ENCODE measurements around the gene UVRAG. TPM values are rescaled to one million over a fixed set of nuclear protein-coding genes. Genes with fewer than 3 reads are reported as not detected.

UVRAG gene
- total RNA-seq, 1 donor = 16.2 TPM

DNA sequence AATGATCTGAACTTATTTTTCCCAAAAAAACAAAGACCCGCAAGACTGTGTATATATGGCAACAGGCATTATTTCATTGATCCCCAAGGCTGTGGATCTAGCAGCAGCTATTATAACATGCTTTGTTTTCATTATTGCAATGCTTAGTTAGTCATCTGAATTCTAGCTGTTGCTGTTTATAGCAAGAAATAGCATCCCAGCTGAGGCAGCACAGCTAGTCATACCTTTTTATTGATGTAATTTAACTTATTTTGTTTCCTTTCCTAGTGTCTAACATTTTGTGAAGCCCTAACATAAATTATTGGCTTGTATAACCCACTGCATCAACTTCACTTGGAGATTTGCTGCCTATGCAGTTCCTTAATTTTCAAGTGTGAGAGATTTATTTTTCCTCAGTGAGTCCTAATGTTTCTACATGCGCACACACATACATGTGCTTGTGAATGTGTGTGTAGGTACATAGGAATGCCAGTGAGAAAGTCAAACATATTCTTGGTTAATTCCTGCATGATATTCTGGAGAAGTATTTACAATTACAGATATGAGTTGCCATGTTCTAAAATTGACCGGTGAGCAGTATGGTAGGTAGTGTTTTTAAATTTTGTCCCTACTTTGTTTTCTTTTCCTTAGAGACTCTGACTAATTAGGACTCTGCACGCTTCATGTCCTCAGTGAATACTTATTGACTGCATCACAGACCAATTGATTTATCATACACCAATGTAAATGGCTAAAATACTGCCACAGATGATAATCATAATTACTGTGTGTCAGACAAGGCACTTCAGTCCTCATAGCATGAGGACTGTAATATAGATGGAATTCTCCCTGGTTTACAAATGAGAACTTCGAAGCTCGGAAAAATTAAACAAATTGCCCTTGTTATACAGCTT, 272.0 kb downstream of the UVRAG start:
- DNase-seq (ENCODE audit: low read depth in 2 of 3, low spot score in 2 of 3) = no peak

DNA sequence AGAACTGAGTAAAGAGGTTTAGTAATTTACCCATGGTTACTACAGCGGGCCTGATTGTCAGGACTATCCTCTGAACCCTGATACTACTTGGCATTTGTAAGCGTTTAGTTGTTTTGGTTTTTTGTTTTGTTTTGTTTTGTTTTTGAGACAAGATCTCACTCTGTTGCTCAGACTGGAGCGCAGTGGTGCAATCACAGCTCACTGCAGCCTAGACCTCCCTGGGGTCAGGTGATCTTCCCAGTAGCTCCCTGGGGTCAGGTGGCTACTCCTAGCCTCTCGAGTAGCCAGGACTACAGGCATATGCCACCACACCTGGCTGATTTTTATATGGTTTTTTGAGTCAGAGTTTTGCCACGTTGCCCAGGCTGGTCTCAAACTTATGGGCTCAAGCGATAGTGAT, 272.7 kb downstream of the UVRAG start:
- no peak for DNase-seq (ENCODE audit: low read depth in 2 of 3, low spot score in 2 of 3)

DNA sequence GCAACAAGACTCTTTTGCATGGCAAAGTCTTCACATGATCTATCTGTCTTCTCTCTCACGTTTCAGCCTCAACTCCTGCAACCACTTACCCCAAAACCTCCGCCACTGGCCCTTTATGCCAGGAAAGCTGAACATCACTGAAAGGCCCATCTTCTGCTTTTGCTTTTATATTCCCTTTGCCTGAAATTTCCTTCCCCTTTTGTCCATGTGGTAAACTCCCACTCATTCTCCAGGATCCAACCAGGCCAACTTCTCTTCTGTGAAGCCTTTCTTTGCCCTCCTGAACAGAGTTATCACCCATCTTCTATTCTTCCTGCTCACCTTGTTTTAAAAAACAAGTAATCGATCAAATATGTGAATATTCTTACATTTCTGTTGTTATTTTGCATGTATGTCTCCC, 273.5 kb downstream of the UVRAG start:
- no peak for DNase-seq (ENCODE audit: low read depth in 2 of 3, low spot score in 2 of 3)

DNA sequence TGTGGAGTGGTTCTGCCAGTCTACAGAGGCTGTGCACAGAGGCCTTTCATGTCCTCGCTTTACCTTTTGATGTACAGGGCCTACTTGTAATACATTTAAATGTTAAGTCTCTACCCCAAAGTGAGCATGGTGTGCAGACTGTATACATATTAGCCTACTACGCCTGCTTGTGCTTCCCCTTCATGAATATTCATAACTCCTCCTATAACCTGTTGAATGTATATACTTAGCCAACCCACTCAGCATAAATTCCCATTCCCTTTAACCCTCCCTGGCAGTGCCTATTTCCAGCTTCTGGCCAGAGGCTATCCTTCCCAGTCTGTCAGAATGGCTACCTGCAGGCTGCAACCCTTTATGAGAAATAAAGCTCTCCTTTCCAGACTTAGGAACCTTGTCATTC, 275.2 kb downstream of the UVRAG start:
- DNase-seq (ENCODE audit: low read depth in 2 of 3, low spot score in 2 of 3) = no peak

DNA sequence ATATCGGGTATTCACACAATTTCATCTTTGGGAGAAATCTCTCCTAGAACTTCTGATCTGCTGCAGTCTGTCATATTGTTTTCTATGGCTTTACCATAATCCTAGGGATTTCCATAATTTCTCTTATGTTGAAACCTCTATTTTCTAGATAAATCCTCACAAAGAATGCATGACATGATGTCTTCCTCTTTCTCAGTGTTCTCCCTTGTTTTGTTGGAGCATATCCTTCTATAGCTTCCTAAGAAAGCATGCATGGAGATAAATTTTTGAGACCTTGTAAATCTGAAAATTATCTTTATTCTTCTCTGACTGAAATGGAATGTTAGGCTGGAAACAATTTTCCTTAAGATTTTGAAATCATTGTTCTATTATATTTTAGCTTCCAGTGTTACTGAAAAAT, 275.8 kb downstream of the UVRAG start:
- DNase-seq (ENCODE audit: low read depth in 2 of 3, low spot score in 2 of 3) = no peak

DNA sequence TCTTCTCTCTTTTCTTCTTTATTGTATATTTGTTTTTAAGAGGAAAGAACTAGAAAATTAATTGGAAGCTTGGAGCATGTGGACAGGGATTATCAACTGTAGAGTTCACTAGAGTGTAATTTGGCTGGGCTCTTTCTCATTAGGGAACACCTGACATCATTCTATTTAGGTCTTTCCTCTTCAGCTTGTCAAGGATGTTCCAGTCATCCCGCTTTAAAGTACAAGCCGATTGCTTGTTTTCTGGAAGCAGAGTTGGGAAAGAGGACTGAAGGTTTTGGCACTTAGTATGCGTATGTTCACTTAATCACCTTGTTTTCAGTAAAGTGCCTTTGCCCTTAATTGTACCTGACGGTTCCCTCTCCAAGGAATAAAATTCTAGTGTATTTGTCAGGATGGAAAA, 279.7 kb downstream of the UVRAG start:
- no peak for DNase-seq (ENCODE audit: low read depth in 2 of 3, low spot score in 2 of 3)

DNA sequence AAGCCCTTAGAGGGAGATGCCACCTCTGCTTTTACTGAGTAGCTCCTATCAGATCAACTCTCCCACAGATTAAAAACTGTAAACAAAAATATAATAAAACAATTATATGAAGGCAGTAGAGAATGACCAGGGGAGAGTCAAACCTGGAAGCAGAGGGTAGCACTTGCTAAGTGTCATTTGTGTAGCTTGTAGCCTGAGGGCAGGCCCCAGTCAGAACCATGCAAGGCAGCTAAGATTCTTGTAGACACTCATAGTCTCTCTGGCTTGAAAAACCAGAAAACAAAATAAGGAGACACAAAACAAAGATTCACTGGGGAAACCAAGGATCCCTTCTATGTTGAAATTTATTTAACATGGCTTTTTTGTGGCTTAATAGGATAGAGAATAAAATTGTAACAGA, 280.9 kb downstream of the UVRAG start:
- no peak for DNase-seq (ENCODE audit: low read depth in 2 of 3, low spot score in 2 of 3)

DNA sequence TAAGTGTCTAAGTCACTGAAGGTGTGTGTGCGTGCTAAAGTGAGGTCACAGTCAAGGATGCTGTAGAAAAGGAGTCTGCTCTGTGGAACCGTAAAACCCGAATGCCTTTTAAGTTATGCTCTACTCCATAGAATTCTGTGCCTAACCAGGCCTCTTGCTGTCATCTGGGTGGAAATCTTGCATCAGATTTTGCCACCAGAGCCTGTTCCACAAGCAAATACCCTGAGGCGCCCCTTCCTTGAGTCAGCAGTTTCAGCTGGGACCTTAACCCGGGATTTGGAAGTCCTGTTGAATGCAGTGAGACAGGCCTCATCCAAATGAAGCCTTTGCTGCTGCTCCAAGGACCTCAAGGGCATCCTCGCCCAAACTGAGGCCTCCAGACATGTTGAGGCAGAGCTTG, 281.5 kb downstream of the UVRAG start:
- no peak for DNase-seq (ENCODE audit: low read depth in 2 of 3, low spot score in 2 of 3)

DNA sequence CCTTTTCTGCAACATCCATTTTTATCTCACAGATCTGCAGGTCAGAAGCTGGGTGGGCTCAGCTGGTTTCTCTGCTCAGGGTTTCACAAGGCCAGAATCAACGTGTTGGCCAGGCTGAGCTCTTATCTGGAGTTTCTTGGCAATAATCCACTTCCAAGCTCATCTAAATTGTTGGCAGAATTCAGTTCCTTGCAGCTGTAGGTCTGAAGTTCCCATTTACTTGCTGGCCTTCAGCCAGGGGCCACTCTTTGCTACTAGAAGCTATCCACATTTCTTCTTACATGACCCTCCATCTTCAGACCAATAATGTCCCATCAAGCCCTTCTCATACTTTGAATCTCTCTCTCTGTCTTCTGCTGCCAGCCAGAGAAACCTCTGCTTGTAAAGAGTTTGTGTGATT, 287.8 kb downstream of the UVRAG start:
- DNase-seq (ENCODE audit: low read depth in 2 of 3, low spot score in 2 of 3) = no peak

DNA sequence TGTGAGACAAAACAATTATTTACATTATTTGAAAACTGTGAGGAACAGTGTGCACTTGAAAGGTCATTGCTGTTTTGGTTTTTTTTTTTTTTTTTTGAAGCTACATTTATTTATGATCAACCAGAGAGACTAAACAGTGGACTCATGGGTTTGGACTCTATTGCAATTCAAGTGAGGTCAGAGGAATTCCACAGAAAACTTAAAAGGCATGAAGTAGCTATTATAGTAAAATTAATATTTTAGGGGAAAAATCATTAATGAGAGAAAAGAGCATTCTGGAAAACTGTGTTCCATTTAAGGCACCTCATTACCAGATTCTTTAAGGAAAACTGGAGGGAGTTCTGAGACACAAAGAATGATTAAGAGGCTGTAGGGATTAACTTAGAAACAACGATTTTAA, 288.4 kb downstream of the UVRAG start:
- DNase-seq (ENCODE audit: low read depth in 2 of 3, low spot score in 2 of 3) = no peak

DNA sequence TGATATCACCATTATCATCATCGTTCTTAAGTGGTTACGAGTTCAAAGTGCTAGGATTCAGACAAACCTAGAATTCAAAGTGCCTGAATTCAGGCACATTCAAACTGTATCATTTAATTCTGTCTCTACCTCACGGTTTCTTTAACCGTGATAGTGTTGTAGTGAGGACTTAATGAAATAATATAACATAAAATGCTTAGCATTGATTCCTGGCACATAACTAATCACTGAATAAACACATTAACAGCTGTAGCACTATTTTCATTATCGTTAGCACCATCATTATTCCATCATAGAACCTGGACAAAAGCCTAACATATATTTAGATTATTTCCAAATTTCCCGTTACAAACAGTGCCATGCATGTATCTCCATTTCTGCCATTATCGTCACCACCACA, 289.3 kb downstream of the UVRAG start:
- no peak for DNase-seq (ENCODE audit: low read depth in 2 of 3, low spot score in 2 of 3)

DNA sequence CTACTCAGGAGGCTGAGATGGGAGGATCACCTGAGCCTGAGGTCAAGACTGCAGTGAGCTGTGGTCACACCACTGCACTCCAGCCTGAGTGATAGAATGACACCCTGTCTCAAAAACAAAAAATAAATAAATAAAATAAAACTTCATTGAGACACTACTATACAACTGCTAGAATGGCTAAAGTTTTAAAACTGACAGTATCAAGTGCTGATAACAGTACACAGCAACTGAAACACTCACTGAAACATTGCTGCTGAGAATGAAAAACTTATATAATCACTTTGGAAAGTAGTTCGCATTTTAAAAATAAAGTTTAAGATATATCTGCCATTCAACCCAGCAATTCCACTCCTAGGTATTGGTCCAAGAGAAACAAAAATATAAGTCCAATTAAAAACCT, 290.6 kb downstream of the UVRAG start:
- DNase-seq (ENCODE audit: low read depth in 2 of 3, low spot score in 2 of 3) = no peak

DNA sequence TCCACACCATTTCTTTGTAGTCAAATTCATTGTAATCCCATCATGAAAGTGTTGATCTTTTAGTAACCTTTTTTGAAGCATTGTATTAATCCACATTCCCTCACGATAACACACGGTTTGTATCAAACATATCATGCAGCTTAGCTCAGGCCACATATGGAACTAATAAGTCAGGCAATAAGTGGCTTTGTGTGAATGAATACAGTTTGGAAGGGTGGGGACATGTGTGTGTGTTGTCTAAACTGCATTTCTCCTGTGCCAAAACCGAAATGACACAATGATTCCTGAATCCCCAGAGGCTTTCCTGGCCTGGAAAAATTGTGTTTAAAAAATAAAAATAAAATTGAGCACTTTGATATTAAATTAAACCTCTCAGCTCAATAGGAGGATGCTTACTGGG, 293.0 kb downstream of the UVRAG start:
- no peak for DNase-seq (ENCODE audit: low read depth in 2 of 3, low spot score in 2 of 3)

DNA sequence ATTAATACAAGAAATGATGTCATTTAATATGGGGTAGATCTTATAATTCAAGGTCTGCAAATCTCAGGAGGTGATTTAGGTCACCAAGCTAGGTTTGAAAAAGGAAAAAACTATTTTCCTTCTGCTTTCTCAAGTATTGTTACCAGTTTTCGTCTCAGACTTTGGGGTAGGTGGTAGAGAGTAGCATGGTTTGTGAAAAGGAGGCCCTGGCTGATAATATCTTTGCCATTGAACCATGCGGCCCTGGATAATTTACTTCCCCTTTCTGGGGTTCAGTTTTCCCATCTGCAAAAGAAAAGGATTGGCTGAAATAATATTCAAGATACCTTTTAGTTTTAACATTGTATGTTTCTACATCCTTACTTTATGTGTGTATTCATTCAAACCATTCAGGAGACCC, 299.2 kb downstream of the UVRAG start:
- DNase-seq (ENCODE audit: low read depth in 2 of 3, low spot score in 2 of 3) = peak in 2 of 3 donors; percentile 13 to 42

DNA sequence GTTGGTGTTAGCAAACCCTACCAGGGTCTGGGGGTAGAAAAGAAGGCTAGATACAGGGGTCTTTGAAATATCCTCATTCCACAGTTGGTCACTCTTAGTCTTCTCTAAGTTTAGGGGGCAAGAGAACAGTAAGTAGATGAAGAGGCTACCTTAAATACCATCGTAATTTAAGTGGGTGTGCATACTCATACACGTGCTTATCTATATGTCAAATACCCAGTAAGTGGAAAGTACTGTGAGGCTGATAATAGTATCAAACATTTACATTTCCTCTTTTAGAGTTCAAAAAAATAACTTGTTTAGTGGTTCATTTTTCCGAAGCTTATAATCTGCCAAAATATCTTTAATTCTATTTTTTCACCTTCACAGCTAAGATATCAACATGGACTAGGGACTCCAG, 300.5 kb downstream of the UVRAG start:
- DNase-seq (ENCODE audit: low read depth in 2 of 3, low spot score in 2 of 3) = no peak

DNA sequence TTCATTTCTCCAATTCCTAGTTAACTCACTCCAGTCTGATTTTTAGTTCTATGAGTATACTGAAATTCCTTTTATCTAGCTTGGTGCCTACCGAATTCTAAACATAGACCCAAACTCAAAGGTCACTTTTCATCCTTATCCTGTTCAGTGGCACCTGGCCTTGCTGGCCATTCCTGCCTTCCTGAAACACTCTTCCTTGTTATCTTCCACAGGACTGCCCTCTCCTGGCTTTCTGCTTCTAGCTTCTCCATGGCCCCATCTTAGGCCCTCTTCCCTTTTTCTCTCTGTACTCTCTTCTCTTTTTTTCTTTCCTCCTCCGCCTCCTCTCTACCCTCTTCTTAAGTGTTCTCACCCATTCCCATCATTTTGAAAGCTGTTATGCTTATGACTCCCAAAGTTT, 304.0 kb downstream of the UVRAG start:
- DNase-seq (ENCODE audit: low read depth in 2 of 3, low spot score in 2 of 3) = no peak

DNA sequence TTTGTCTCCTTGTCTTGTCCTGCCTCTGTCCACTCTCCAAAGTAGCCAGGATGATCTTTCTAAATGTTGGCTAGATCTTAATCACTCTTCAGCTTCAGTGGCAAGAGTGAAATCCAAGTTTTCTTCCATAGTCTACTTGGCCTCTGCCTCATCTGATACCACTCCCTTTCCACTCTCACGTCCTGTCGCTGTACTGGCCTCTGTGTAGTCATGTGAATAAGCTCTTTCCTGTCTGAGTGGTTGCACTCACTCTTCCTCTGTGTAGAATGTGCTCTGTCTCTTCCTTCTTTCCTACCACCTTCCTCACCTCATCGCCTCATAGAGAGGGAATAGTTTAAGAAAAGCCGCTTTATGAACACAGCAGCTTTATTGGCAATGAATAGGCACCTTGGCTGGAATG, 304.8 kb downstream of the UVRAG start:
- no peak for DNase-seq (ENCODE audit: low read depth in 2 of 3, low spot score in 2 of 3)

DNA sequence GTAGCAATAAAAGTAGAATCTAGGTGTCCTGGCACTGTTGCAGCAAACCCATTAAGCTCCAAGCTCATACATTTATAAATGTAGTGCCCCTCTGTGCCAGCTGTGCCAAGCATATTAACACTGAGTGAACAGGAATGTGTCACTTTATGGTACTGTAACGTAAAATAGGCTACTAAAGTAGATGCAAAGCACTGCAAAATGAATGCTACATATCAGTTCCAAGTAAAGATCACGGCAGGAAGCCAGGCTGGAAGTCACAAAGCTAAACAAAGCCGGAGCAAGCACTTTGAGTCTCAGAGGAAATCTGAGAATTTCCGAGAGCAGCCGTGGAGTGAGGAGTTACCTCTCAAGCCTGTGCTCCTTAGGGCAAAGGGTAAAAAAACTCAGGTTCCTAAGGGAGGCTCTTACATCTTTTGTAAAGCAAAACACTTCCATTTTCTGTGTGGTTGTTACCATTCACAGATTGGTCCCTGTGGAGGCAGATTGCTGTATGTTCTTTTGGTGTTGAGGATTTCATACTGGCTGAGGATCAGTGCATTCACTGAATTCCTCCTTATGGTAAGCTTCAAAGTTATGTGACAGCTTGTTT, 305.6 kb downstream of the UVRAG start:
- DNase-seq (ENCODE audit: low read depth in 2 of 3, low spot score in 2 of 3) = no peak

DNA sequence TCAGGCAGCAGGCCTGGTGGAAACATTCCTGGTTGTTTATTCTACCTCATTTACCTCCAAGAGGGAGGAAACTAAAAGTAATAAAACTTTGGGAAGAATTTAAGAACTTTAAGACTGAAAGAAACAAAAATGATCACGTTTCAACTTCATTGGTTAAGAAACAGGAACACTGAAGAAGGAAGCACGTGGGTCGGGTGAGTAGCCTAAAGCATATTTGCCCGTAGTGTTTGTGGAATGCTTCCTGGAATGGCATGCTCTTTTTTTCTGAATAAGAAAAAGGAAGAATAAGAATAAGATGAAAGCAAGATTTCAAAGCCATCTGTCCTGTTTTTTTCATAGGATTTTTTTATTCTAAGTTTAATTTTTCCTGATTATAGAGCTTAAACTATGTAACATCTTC, 308.2 kb downstream of the UVRAG start:
- no peak for DNase-seq (ENCODE audit: low read depth in 2 of 3, low spot score in 2 of 3)

DNA sequence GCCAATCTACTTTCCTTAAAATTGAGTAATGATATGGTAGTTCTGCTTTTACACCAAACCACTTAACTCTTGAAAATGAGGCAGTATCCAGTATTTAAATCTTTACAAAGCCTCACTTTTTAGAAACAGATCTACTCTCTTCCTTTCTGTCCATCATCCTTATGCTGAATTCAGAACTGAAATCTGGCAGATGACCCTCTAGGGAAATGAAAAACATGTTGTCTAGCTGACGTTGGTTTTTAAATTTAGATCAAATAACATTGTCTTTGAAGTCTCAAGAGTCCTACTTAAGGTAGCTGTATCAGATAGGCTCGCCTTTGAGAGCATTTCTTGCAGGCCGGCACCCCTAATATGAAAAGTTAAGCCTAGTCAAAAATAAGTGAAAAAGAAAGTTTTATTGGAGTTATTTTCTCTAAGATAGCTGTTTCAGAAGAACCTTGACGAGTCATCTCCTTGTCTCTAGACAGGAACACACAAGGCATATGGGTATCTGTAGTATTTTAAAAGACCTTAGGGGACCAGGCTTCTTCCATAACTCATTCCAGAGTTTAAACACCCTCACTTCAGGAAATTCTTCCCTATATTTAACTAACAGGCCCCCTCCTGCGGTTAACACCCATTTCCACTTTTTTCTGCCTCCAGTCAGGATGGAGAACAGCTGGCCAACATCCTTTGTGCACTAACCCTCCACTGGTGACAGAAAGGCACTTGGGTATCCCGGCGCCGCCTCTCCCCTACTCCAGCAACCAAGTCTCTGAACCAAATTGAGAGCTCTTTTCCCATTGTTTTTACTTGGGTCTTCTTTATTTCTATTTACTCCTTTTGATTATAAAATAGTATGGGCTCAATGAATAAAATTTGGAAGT, 310.1 kb downstream of the UVRAG start:
- DNase-seq (ENCODE audit: low read depth in 2 of 3, low spot score in 2 of 3) = no peak

DNA sequence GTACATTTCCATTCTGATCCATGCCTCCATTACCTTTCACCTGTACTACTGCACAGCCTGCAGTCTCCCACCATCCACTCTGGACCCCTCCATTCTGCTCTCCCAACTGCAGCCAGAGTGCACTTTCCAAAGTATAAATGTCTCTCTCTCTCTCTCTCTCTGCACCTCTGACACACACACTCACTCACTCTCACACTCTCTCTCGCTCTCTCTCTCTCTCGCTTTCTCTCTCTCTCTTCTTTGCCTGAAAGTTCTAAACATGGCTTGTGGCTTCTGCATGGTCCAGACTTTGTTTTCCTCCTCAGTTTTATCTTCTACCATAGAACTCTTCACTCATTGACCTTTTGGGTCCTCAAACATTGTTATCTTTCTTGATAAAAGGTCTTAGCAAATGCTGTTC, 314.7 kb downstream of the UVRAG start:
- DNase-seq (ENCODE audit: low read depth in 2 of 3, low spot score in 2 of 3) = no peak

DNA sequence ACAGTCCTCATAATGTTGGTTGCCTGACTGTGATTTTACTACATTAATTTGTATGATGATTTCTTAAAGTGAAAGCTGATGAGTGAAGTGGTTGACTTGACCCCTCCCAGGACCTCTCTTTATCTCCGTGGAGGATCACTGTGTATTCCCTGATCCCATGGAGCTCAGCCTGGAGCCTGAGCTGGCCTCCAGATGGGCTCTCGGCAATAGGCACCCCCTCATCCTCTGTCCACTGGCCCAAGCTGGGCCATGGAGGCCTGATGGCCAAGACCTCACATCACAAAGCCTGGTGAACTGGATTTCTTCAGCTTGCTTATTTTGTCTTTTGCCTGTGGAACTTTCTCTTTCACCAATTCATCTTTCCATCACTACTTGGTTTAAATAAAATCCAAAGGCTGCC, 316.1 kb downstream of the UVRAG start:
- DNase-seq (ENCODE audit: low read depth in 2 of 3, low spot score in 2 of 3) = no peak

Measured in hematopoietic multipotent progenitor cell (in vitro differentiated cells).